B cell (primary cell): ENCODE data around the gene CPED1. TPM values are rescaled to one million over a fixed set of nuclear protein-coding genes. Genes with fewer than 3 reads are reported as not detected.

ENCODE experiments used
- ATAC-seq: fragments of 200-7000 bp; cut with Tn5 transposase; one replicate; pipeline ENCODE4 v1.10.0; 2021; ENCODE audit warnings: low read depth, mild to moderate bottlenecking, moderate number of reproducible peaks, moderate library complexity
- CTCF ChIA-PET: fragments of 350-600 bp; sonication (Branson Sonifier 250); formaldehyde crosslinking; loops from one replicate; lab custom pipeline; 2021; ENCODE audit warnings: antibody characterized with exemption, inconsistent platforms; lab: Charles Lee
- POLR2A ChIA-PET: fragments of 350-600 bp; sonication (Branson Sonifier 250); formaldehyde crosslinking; loops from one replicate; lab custom pipeline; 2021; ENCODE audit warnings: antibody characterized with exemption; lab: Charles Lee
- DNase-seq: peaks from one replicate; pipeline ENCODE4 v3.0.0; 2013
- H2AFZ ChIP-seq: 2 replicates; pipeline ENCODE4 v1.6.1; 2012; ENCODE audit warnings: mild to moderate bottlenecking, low read depth, low read length; ENCODE audit not compliant: insufficient read depth, poor library complexity, severe bottlenecking
- H3K27ac ChIP-seq, 2 donors: 1 replicate in 1 of 2; 2 replicates in 1 of 2; pipeline ENCODE4 v1.5.1; 2012 to 2013; ENCODE audit warnings: low read length in 2 of 2, mild to moderate bottlenecking in 2 of 2, moderate library complexity in 1 of 2
- H3K27me3 ChIP-seq, 4 experiments: fragments of 200-600 bp in 1 of 4; sonication (generic) in 1 of 4; replicated peaks in 1 of 4; 1 replicate in 2 of 4; 2 replicates in 2 of 4; pipeline versions ENCODE4 v1.6.1 to v1.7.0; 2013 to 2016; ENCODE audit warnings: low read length in 3 of 4, mild to moderate bottlenecking in 2 of 4, mixed read lengths in 1 of 4, moderate library complexity in 1 of 4; ENCODE audit not compliant: insufficient read depth in 4 of 4, control insufficient read depth in 3 of 4; ENCODE audit errors: control extremely low read depth in 1 of 4
- H3K36me3 ChIP-seq, 2 experiments: replicated peaks in 1 of 2; 1 replicate in 1 of 2; 2 replicates in 1 of 2; pipeline versions ENCODE4 v1.6.1 to v1.7.1; 2013; ENCODE audit warnings: low read length in 1 of 2; ENCODE audit not compliant: insufficient read depth in 2 of 2, control insufficient read depth in 1 of 2; ENCODE audit errors: control extremely low read depth in 1 of 2, extremely low read depth in 1 of 2
- H3K4me1 ChIP-seq, 2 donors: fragments of 200-600 bp in 1 of 2; sonication (generic) in 1 of 2; 1 replicate in 1 of 2; 2 replicates in 1 of 2; pipeline versions ENCODE4 v1.5.1 to v1.6.1; 2013 to 2017; ENCODE audit warnings: low read length in 2 of 2; ENCODE audit not compliant: control insufficient read depth in 2 of 2, insufficient read depth in 2 of 2
- H3K4me2 ChIP-seq: replicated peaks from 2 replicates; pipeline ENCODE3; 2012; ENCODE audit warnings: mild to moderate bottlenecking, low read depth, low read length; ENCODE audit not compliant: poor library complexity, severe bottlenecking
- H3K4me3 ChIP-seq, 5 experiments: fragments of 200-600 bp in 1 of 5; sonication (generic) in 1 of 5; 1 replicate in 3 of 5; 2 replicates in 2 of 5; pipeline versions ENCODE4 v1.5.1 to v1.7.0; 2011 to 2016; ENCODE audit warnings: low read length in 4 of 5, mild to moderate bottlenecking in 4 of 5, low read depth in 2 of 5, control low read depth in 1 of 5, moderate library complexity in 1 of 5; ENCODE audit not compliant: insufficient read depth in 1 of 5; ENCODE audit errors: control extremely low read depth in 1 of 5, extremely low read depth in 1 of 5
- H3K79me2 ChIP-seq: fragments of 200-600 bp; sonication (generic); one replicate; pipeline ENCODE4 v1.6.0; 2016; ENCODE audit warnings: low read length; ENCODE audit not compliant: control insufficient read depth, insufficient read depth
- H3K9ac ChIP-seq: fragments of 200-600 bp; sonication (generic); 2 replicates; pipeline ENCODE4 v1.6.1; 2017; ENCODE audit warnings: mild to moderate bottlenecking, low read length, moderate library complexity
- H3K9me3 ChIP-seq, 3 donors: one replicate each; pipeline versions ENCODE4 v1.6.1 to v1.7.1; 2013; ENCODE audit warnings: low read length in 2 of 3; ENCODE audit not compliant: control insufficient read depth in 2 of 3, insufficient read depth in 1 of 3; ENCODE audit errors: control extremely low read depth in 1 of 3
- H4K20me1 ChIP-seq: 2 replicates; pipeline ENCODE4 v1.6.0; 2012; ENCODE audit warnings: mild to moderate bottlenecking, low read length; ENCODE audit not compliant: insufficient read depth, control insufficient read depth, poor library complexity, severe bottlenecking
- H3K27ac Mint-ChIP-seq: one replicate; pipeline ENCODE4 v1.8.0; 2021; ENCODE audit warnings: mixed read lengths
- H3K27me3 Mint-ChIP-seq: one replicate; pipeline ENCODE4 v1.8.0; 2021; ENCODE audit warnings: mixed read lengths
- H3K4me1 Mint-ChIP-seq: one replicate; pipeline ENCODE4 v1.8.0; 2021; ENCODE audit warnings: mixed read lengths
- H3K4me3 Mint-ChIP-seq: one replicate; pipeline ENCODE4 v1.8.0; 2021; ENCODE audit warnings: mixed read lengths
- H3K9me3 Mint-ChIP-seq: one replicate; pipeline ENCODE4 v1.8.0; 2022; ENCODE audit warnings: mixed read lengths; ENCODE audit not compliant: insufficient read depth
- EZH2 ChIP-seq: IDR thresholded peaks from 2 replicates; pipeline ENCODE4 v1.6.1; 2012; ENCODE audit warnings: borderline replicate concordance, low read depth, mild to moderate bottlenecking, moderate library complexity, low read length; ENCODE audit not compliant: insufficient read depth, poor library complexity, severe bottlenecking
- WGBS: methylation state at CpG from one replicate; pipeline ENCODE4 v1.1.5; 2013; ENCODE audit warnings: missing lambda C conversion rate; ENCODE audit not compliant: insufficient coverage; 5-methylcytosine and 5-hydroxymethylcytosine counted together
- intact Hi-C: fragments of 100-400 bp; cut with micrococcal nuclease; formaldehyde crosslinking; loops from one replicate; pipeline ENCODE4 v1.10.0; 2022
- polyA plus RNA-seq: library from polyadenylated mRNA; depleted of rRNA; stranded (reverse); fragments of >200 nt; gene quantifications from 2 replicates; pipeline ENCODE4 v1.2.3, GENCODE V29; 2012
- total RNA-seq, 2 donors: library from RNA; stranded (reverse); fragments of 120-200 nt in 1 of 2; gene quantifications; 1 replicate in 1 of 2; 2 replicates in 1 of 2; pipeline versions ENCODE4 v1.2.3 to v1.2.4, GENCODE V29; 2013 to 2022
- TF ChIP-seq, protein P1 (sequence below): fragments of 200-600 bp; IDR thresholded peaks from one replicate; pipeline ENCODE4 v1.8.0; 2022; ENCODE audit warnings: antibody characterized with exemption, mild to moderate bottlenecking

The CPED1 gene
- total and polyA plus RNA-seq, 2 donors (not counting 1 experiment from before 2014, with no cell fraction given), result 0.44 to 3.8 TPM

DNA sequence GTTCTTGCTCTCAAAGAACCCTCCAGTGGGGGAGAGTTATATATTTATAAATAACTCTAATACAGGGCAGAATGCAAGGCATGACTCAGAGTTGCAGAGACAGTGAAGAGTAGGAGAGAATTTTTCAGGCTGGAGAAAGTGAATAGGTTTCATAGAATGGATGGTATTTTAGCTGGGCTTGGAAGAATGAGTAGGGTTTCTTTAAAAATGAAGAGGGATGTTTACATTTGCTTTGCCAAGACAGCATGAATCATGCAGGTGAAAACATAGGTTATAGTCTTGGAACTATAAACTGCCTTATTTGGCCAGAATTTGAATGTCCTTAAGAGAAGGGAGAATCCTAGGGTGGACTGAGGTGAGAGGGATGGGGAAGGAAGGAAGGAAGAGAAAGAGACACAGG is 124.8 kb downstream of the CPED1 start:
- Histone ChIP-seq H3K27me3 (no peaks in the 10 kb centered on the region), H3K79me2 (no peaks in the 10 kb centered on the region), H3K4me3 (no peak overlapping the region), H3K4me1 (no peaks in the 10 kb centered on the region), H2AFZ (no peak overlapping the region), H3K36me3 (no peaks in the 10 kb centered on the region), H3K9ac (no peak overlapping the region), H3K27ac (no peak overlapping the region), H3K4me2 (no peak overlapping the region), H3K9me3 (no peaks in the 10 kb centered on the region), H4K20me1 (no peaks in the 10 kb centered on the region)
- intact Hi-C loops, result no loop called here
- DNase-seq (no peak), ATAC-seq (no peak)
- Mint-ChIP-seq H3K9me3 (no peaks in the 10 kb centered on the region), H3K27ac (no peak overlapping the region), H3K27me3 (no peaks in the 10 kb centered on the region), H3K4me3 (no peak overlapping the region), H3K4me1 (no peaks in the 10 kb centered on the region)
- POLR2A ChIA-PET, result no interaction called here
- TF ChIP-seq, protein P1, sequence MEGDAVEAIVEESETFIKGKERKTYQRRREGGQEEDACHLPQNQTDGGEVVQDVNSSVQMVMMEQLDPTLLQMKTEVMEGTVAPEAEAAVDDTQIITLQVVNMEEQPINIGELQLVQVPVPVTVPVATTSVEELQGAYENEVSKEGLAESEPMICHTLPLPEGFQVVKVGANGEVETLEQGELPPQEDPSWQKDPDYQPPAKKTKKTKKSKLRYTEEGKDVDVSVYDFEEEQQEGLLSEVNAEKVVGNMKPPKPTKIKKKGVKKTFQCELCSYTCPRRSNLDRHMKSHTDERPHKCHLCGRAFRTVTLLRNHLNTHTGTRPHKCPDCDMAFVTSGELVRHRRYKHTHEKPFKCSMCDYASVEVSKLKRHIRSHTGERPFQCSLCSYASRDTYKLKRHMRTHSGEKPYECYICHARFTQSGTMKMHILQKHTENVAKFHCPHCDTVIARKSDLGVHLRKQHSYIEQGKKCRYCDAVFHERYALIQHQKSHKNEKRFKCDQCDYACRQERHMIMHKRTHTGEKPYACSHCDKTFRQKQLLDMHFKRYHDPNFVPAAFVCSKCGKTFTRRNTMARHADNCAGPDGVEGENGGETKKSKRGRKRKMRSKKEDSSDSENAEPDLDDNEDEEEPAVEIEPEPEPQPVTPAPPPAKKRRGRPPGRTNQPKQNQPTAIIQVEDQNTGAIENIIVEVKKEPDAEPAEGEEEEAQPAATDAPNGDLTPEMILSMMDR, result no peak
- no peak for TF ChIP-seq EZH2
- CTCF ChIA-PET, result interaction anchor here (1.3 kb wide), 1 partner anchor 31 kb away, joined by 3 read pairs; no protein-coding TSS in a partner anchor

DNA sequence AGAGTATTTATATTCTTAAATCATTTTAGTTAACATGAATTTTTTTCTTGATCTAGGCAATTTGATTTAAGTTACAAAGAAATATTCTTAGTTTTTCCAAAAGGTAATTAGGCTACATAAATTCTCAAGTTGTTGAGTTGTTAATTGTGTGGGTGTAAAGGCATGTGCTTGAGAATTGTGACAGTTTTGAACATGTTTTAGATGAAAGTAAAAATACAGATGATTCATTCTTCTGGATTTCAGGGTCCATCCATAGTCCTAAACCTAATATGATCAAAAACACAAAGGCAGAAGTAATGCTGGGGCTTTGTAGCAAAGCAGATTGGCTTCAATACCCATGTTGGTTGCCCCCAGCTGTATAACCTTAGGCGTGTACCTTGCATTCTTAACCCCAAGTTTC is 127.9 kb downstream of the CPED1 start:
- WGBS, result no CpG with 5 or more reads among the region's 1 CpG
- H3K4me3 Mint-ChIP-seq, result no peak overlapping the region
- DNase-seq (no peak), ATAC-seq (no peak)
- intact Hi-C loops, result no loop called here
- no peaks in the 10 kb centered on the region for H4K20me1 ChIP-seq
- no peaks in the 10 kb centered on the region for H3K4me1 ChIP-seq
- H3K27ac Mint-ChIP-seq, result no peak overlapping the region
- H3K27me3 ChIP-seq, result no peaks in the 10 kb centered on the region
- H3K27ac ChIP-seq, result no peak overlapping the region
- no peaks in the 10 kb centered on the region for H3K4me1 Mint-ChIP-seq
- no peaks in the 10 kb centered on the region for H3K27me3 Mint-ChIP-seq
- ChIA-PET POLR2A (no interaction called here), CTCF (interaction anchor here (1.1 kb wide), 1 partner anchor 10 kb away, joined by 3 read pairs; no protein-coding TSS in a partner anchor)
- H3K9ac ChIP-seq, result no peak overlapping the region
- H3K9me3 ChIP-seq, result no peaks in the 10 kb centered on the region
- no peaks in the 10 kb centered on the region for H3K9me3 Mint-ChIP-seq
- H3K79me2 ChIP-seq, result no peaks in the 10 kb centered on the region
- H3K36me3 ChIP-seq, result no peaks in the 10 kb centered on the region
- no peak overlapping the region for H3K4me3 ChIP-seq
- H2AFZ ChIP-seq, result no peak overlapping the region
- no peak overlapping the region for H3K4me2 ChIP-seq
- TF ChIP-seq EZH2, result no peak
- TF ChIP-seq, protein P1, result no peak
